ENCODE data around the gene KCNMB2.

Gene KCNMB2

GRCh38 chr3:178802993-178803693 is 266.9 kb downstream of the KCNMB2 start:
- H3K4me3 ChIP-seq (ENCODE audit: low read depth, low read length), result no peak overlapping the region
- DNase-seq (ENCODE audit: low read depth), result no peak
- TF ChIP-seq CTCF (IDR thresholded peaks at IDR 0.05; ENCODE audit: insufficient read depth, low read depth, low read length, missing control alignments), result no peak

GRCh38 chr3:178804606-178805005 is 268.4 kb downstream of the KCNMB2 start:
- DNase-seq (ENCODE audit: low read depth), result no peak
- H3K4me3 ChIP-seq (ENCODE audit: low read depth, low read length), result no peak overlapping the region
- TF ChIP-seq CTCF (IDR thresholded peaks at IDR 0.05; ENCODE audit: insufficient read depth, low read depth, low read length, missing control alignments), result no peak

GRCh38 chr3:178805741-178806140 is 269.5 kb downstream of the KCNMB2 start:
- DNase-seq (ENCODE audit: low read depth), result no peak
- H3K4me3 ChIP-seq (ENCODE audit: low read depth, low read length), result no peak overlapping the region
- TF ChIP-seq CTCF (IDR thresholded peaks at IDR 0.05; ENCODE audit: insufficient read depth, low read depth, low read length, missing control alignments), result no peak

- no peak overlapping the region for H3K4me3 ChIP-seq (ENCODE audit: low read depth, low read length)
- no peak for DNase-seq (ENCODE audit: low read depth)
- TF ChIP-seq CTCF (IDR thresholded peaks at IDR 0.05; ENCODE audit: insufficient read depth, low read depth, low read length, missing control alignments), result no peak
Measured at GRCh38 chr3:178806651-178807050, 270.4 kb downstream of the KCNMB2 start.

- H3K4me3 ChIP-seq (ENCODE audit: low read depth, low read length), result no peak overlapping the region
- no peak for DNase-seq (ENCODE audit: low read depth)
- no peak for TF ChIP-seq CTCF (IDR thresholded peaks at IDR 0.05; ENCODE audit: insufficient read depth, low read depth, low read length, missing control alignments)
Measured at GRCh38 chr3:178807694-178808093, 271.5 kb downstream of the KCNMB2 start.

GRCh38 chr3:178808748-178809147 is 272.5 kb downstream of the KCNMB2 start:
- H3K4me3 ChIP-seq (ENCODE audit: low read depth, low read length), result no peak overlapping the region
- DNase-seq (ENCODE audit: low read depth), result no peak
- no peak for TF ChIP-seq CTCF (IDR thresholded peaks at IDR 0.05; ENCODE audit: insufficient read depth, low read depth, low read length, missing control alignments)

- TF ChIP-seq CTCF (IDR thresholded peaks at IDR 0.05; ENCODE audit: insufficient read depth, low read depth, low read length, missing control alignments), result no peak
- no peak for DNase-seq (ENCODE audit: low read depth)
- no peak overlapping the region for H3K4me3 ChIP-seq (ENCODE audit: low read depth, low read length)
Measured at GRCh38 chr3:178810181-178810580, 273.9 kb downstream of the KCNMB2 start.
